Measurements from ENCODE around the gene PI4KA. TPM values are rescaled to one million over a fixed set of nuclear protein-coding genes. Genes with fewer than 3 reads are reported as not detected.
"Not testable (repeated sequence)": the region's sequence is repeated elsewhere in the genome, so short reads cannot be mapped to it uniquely, and the experiment has no call there.

PI4KA gene
- total RNA-seq, 2 donors from 2014 or later, result 85.4 to 112 TPM

GRCh38 chr22:20702175-20702545 is 156.5 kb downstream of the PI4KA start:
- H3K4me3 ChIP-seq, result peak overlapping the region; percentile 79
- H3K9me3 ChIP-seq; H3K4me1 ChIP-seq (ENCODE audit: control insufficient read depth in 1 of 2, low read depth in 2 of 2); H3K36me3 ChIP-seq; DNase-seq (ENCODE audit: low spot score); ATAC-seq (ENCODE audit: insufficient number of reproducible peaks, low FRiP score, low read depth); H3K27me3 ChIP-seq (replicated peaks; ENCODE audit: insufficient read depth): not testable (repeated sequence)
- H3K27ac ChIP-seq, result peak overlapping the region in 1 of 2 donors; percentile 57

GRCh38 chr22:20701680-20702136 is 156.9 kb downstream of the PI4KA start:
- not testable (repeated sequence) for H3K27me3 ChIP-seq (replicated peaks; ENCODE audit: insufficient read depth); H3K4me1 ChIP-seq (ENCODE audit: control insufficient read depth in 1 of 2, low read depth in 2 of 2); H3K36me3 ChIP-seq; ATAC-seq (ENCODE audit: insufficient number of reproducible peaks, low FRiP score, low read depth); DNase-seq (ENCODE audit: low spot score); H3K27ac ChIP-seq; H3K9me3 ChIP-seq
- H3K4me3 ChIP-seq, result peak overlapping the region; percentile 79

- DNase-seq (ENCODE audit: low spot score), result not testable (repeated sequence)
These were observed 158.3 kb downstream of the PI4KA start for GRCh38 chr22:20700347-20700746.

GRCh38 chr22:20699856-20700255 is 158.8 kb downstream of the PI4KA start:
- H3K4me3 ChIP-seq; H3K36me3 ChIP-seq; ATAC-seq (ENCODE audit: insufficient number of reproducible peaks, low FRiP score, low read depth); H3K27ac ChIP-seq; DNase-seq (ENCODE audit: low spot score); H3K27me3 ChIP-seq (replicated peaks; ENCODE audit: insufficient read depth); H3K9me3 ChIP-seq; H3K4me1 ChIP-seq (ENCODE audit: control insufficient read depth in 1 of 2, low read depth in 2 of 2): not testable (repeated sequence)

More at GRCh38 chr22:20700347-20700746, 158.3 kb downstream of the PI4KA start:
- not testable (repeated sequence) for H3K4me1 ChIP-seq (ENCODE audit: control insufficient read depth in 1 of 2, low read depth in 2 of 2); ATAC-seq (ENCODE audit: insufficient number of reproducible peaks, low FRiP score, low read depth); H3K36me3 ChIP-seq; H3K27me3 ChIP-seq (replicated peaks; ENCODE audit: insufficient read depth); H3K4me3 ChIP-seq; H3K27ac ChIP-seq; H3K9me3 ChIP-seq

- peak overlapping the region; percentile 23 for H3K4me3 ChIP-seq
- TF ChIP-seq CTCF (IDR thresholded peaks at IDR 0.05), result peak; percentile 9
- H3K4me1 ChIP-seq (ENCODE audit: control insufficient read depth in 1 of 2, low read depth in 2 of 2); H3K36me3 ChIP-seq; DNase-seq (ENCODE audit: low spot score); H3K27me3 ChIP-seq (replicated peaks; ENCODE audit: insufficient read depth); ATAC-seq (ENCODE audit: insufficient number of reproducible peaks, low FRiP score, low read depth); H3K9me3 ChIP-seq: not testable (repeated sequence)
- H3K27ac ChIP-seq, result peak overlapping the region in 1 of 2 donors; percentile 40
These were observed 161.0 kb downstream of the PI4KA start for GRCh38 chr22:20697481-20698113.

- DNase-seq (ENCODE audit: low spot score); H3K4me3 ChIP-seq; H3K36me3 ChIP-seq; H3K9me3 ChIP-seq; H3K27me3 ChIP-seq (replicated peaks; ENCODE audit: insufficient read depth); H3K4me1 ChIP-seq (ENCODE audit: control insufficient read depth in 1 of 2, low read depth in 2 of 2); ATAC-seq (ENCODE audit: insufficient number of reproducible peaks, low FRiP score, low read depth); H3K27ac ChIP-seq: not testable (repeated sequence)
These were observed 162.6 kb downstream of the PI4KA start for GRCh38 chr22:20696056-20696455.

GRCh38 chr22:20695205-20695604 is 163.4 kb downstream of the PI4KA start:
- H3K27ac ChIP-seq; ATAC-seq (ENCODE audit: insufficient number of reproducible peaks, low FRiP score, low read depth); H3K27me3 ChIP-seq (replicated peaks; ENCODE audit: insufficient read depth); H3K4me1 ChIP-seq (ENCODE audit: control insufficient read depth in 1 of 2, low read depth in 2 of 2); DNase-seq (ENCODE audit: low spot score); H3K9me3 ChIP-seq; H3K36me3 ChIP-seq; H3K4me3 ChIP-seq: not testable (repeated sequence)

- not testable (repeated sequence) for ATAC-seq (ENCODE audit: insufficient number of reproducible peaks, low FRiP score, low read depth); DNase-seq (ENCODE audit: low spot score); H3K27ac ChIP-seq; H3K4me1 ChIP-seq (ENCODE audit: control insufficient read depth in 1 of 2, low read depth in 2 of 2); H3K4me3 ChIP-seq; H3K9me3 ChIP-seq; H3K36me3 ChIP-seq; H3K27me3 ChIP-seq (replicated peaks; ENCODE audit: insufficient read depth)
These were observed 164.4 kb downstream of the PI4KA start for GRCh38 chr22:20694256-20694655.

- not testable (repeated sequence) for H3K36me3 ChIP-seq; H3K4me1 ChIP-seq (ENCODE audit: control insufficient read depth in 1 of 2, low read depth in 2 of 2); H3K27ac ChIP-seq; DNase-seq (ENCODE audit: low spot score); H3K9me3 ChIP-seq; H3K27me3 ChIP-seq (replicated peaks; ENCODE audit: insufficient read depth); ATAC-seq (ENCODE audit: insufficient number of reproducible peaks, low FRiP score, low read depth); H3K4me3 ChIP-seq
These were observed 165.7 kb downstream of the PI4KA start for GRCh38 chr22:20692926-20693325.

GRCh38 chr22:20690586-20691317 is 167.9 kb downstream of the PI4KA start:
- not testable (repeated sequence) for H3K27me3 ChIP-seq (replicated peaks; ENCODE audit: insufficient read depth); H3K9me3 ChIP-seq; H3K4me1 ChIP-seq (ENCODE audit: control insufficient read depth in 1 of 2, low read depth in 2 of 2); H3K27ac ChIP-seq; H3K36me3 ChIP-seq; H3K4me3 ChIP-seq; DNase-seq (ENCODE audit: low spot score); ATAC-seq (ENCODE audit: insufficient number of reproducible peaks, low FRiP score, low read depth)

- not testable (repeated sequence) for H3K27ac ChIP-seq; DNase-seq (ENCODE audit: low spot score); ATAC-seq (ENCODE audit: insufficient number of reproducible peaks, low FRiP score, low read depth); H3K9me3 ChIP-seq; H3K4me3 ChIP-seq; H3K36me3 ChIP-seq; H3K27me3 ChIP-seq (replicated peaks; ENCODE audit: insufficient read depth); H3K4me1 ChIP-seq (ENCODE audit: control insufficient read depth in 1 of 2, low read depth in 2 of 2)
These were observed 171.0 kb downstream of the PI4KA start for GRCh38 chr22:20687356-20688172.
